NK-92 (cell line): ENCODE measurements around the gene URGCP.

Experiments used
- DNase-seq: peaks from one replicate; lab custom pipeline; 2025; ENCODE audit not compliant: unreplicated experiment; lab: John Stamatoyannopoulos, UW

Gene URGCP, protein sequence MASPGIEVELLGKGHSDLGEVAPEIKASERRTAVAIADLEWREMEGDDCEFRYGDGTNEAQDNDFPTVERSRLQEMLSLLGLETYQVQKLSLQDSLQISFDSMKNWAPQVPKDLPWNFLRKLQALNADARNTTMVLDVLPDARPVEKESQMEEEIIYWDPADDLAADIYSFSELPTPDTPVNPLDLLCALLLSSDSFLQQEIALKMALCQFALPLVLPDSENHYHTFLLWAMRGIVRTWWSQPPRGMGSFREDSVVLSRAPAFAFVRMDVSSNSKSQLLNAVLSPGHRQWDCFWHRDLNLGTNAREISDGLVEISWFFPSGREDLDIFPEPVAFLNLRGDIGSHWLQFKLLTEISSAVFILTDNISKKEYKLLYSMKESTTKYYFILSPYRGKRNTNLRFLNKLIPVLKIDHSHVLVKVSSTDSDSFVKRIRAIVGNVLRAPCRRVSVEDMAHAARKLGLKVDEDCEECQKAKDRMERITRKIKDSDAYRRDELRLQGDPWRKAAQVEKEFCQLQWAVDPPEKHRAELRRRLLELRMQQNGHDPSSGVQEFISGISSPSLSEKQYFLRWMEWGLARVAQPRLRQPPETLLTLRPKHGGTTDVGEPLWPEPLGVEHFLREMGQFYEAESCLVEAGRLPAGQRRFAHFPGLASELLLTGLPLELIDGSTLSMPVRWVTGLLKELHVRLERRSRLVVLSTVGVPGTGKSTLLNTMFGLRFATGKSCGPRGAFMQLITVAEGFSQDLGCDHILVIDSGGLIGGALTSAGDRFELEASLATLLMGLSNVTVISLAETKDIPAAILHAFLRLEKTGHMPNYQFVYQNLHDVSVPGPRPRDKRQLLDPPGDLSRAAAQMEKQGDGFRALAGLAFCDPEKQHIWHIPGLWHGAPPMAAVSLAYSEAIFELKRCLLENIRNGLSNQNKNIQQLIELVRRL

DNA sequence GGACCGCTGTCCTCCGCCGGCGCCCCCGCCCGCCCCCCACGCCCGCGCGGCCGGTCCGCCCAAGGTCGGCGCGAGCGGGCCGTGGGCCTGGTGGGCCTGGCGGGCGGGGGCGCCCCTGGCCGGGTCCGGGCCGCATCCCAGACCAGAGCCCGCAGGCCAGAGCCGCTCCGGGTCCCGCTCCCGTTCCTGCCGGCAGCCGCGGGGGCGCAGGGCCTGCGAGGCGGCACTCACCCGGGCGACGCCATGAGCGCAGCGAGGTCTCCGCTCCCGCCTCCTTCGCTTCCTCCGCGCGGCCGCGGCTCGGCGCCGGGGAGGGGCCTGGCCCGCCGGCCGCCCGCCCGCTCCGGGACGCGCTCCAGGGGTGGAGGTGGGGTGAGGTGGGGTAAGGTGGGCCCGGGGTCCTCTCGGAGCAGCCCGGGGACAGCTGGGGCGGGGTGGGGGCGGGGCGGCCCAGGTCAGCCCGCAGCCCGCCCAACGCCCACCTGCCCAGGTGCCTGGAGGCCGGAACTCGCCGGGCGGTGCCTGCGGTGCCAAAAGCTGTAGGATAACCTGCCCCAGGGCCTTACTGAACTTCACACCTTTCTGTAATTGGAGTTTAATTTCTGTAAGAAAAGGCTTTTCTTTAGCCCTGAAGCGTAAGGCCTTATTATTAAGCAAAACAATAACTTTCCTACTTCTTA lies at the start of gene URGCP:
Gene URGCP (minus strand): TSS at position 266 of the 680 bp plus-strand sequence. CDS start 21 bp downstream, at position 245.
- DNase-seq = no peak

DNA sequence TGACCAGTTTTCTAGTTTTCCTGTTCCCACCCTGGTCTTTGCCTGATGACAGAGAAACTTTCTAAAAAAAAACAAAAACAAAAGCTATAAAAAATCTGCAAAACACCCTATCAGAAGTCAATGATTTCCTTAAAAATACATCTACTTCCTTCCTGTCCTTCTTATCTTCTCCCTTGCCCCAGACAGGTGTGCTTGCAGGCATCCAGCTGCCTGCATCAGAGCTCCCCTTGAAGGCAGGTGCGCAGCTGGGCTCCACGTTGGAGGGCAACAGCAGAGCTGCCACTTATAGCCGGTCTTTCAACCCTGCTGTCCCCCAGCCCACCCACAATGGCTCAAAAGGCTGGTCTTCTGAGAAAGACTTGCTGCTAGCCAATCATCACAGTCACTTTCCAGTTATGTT lies 49.6 kb upstream of the URGCP start:
- DNase-seq = no peak

DNA sequence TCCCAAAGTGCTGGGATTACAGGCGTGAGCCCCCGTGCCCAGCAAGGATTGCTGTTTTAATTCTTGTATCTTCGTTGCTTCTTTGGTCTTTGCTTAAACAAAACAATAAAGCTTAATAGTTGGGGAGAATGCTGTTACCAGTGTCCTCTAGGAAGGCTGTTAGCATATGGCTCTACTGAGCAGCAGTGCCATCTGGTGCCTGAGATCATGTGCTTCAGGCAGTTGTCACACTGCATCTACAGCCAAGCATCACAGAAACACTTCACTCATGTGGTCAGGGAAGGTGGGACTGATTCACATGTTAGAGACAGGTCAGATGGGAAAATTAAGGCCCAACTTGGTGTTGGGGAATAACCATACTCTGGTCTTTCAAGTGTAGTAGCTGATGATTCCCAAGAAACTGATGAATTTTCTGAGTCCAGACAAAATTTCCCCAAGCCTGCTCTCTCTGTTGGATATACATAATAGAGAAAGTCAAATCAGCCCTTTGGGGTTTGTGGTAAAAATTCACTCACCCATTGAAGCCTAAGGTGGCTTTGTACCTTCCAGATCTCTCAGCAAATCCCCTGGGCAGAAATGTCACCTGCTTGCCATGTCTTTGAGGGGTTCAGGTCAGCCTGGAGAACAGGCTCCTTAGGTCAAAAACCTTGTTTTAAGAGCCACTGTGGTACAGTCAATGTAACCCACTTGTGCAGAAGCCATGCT lies 48.3 kb upstream of the URGCP start:
- DNase-seq = no peak

DNA sequence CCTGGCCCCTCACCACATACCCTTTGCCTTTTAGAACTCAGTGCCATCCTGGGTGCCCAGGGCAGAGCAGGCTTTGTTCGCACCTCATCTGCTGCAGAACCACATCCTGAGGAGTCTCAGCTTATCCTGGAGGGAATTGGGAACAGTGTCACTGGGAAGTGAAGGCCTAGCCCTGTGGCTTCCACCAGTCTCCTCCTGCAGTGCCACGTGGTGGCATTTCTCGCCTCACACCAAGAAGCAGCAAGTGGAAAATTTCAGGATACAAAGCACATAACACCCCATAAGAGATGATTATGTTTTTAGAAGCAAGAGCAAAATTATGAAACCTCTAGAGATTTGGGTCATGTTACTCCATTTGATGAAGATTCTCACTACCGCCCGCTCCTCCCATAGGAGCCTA lies 46.7 kb upstream of the URGCP start:
- no peak for DNase-seq

DNA sequence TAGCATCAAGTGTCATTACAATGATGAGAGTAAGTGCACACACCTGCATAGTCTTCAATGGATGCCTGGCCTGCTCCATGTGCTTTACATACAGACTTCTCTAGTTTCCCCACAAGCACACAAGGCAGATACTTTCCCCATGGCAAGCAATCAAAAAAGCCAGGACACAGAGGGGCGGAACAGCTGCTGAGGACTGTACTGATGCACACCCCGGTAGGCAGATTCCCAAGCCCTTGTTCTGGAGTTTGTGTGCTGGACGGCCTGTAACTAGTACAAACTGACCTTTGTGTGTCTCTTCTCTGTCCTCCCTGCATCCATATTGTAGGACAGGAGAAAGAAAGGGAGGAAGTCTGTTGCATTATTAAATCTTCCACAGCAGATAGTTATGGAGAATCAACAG lies 45.6 kb upstream of the URGCP start:
- DNase-seq = no peak

DNA sequence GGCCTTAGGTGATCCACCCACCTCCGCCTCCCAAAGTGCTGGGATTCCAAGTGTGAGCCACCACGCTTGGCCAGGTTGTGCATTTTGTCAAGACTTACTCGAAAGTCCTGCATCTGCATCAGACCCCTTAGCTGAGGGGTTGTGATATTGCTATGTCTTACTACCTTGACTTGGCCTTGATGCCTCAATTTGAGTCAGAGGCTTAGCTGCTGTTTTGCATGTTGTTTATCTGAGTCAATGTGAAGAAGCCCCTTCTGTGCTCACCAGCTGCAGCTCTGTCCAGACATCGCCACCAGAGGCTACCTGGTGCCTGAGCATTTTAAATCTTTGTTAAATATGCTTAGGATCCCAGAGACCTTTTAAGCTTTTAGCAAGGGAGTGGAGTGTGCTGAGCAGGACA lies 37.9 kb upstream of the URGCP start:
- DNase-seq = no peak

DNA sequence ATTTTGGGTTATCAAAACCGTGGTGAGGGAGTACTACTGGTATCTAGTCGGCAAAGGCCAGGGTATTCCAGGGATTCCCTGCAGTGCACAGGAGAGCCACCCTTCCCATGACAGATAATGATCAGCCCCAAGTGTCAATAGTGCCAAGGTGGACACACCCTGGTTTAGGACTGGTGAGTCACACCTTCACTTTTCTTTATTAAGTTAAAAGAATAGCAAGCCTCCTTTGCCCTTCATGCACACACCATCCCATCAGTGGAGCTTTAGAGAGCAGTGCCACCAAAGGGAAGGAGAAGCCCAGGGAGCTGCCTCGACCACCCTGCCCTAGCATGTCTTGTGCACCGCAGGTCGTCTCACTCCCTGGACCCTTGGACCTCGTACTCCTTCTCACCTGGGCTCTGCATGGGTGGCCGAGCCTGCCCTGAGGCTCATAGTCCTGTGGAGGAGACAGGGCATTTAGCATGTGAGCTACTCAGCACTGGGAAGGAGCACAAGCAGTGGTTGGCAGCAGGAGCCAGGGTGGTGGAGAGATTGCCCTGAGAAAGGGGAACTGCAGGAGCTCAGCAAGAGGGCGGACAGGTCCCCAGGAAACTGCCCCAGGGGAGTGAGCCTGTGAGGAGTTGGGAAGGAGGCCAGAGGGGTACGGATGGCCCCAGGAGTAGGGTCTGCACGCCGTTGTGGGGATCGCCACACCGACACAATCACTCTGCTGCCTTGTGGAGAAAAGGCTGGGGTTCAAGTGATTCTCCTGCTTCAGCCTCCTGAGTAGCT lies 37.2 kb upstream of the URGCP start:
- DNase-seq = no peak

DNA sequence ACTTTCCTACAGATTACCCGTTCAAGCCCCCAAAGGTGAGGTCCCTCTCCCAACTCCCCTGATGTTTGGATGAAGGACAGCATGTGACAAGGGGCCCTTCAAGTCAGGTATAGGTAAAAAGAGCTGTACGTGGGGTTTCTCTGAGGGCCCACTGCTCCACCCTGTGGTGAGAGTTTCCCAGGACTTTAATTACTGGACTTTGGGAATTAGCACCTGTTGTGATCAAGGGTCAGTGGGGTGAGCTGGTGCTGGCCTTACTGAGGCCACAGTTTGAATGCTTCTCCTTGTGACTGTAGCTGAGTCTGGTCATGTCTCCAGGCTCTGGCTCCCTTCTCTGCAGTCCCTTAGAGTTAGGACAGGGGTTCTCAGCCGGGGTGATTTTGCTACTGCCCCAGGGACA lies 36.6 kb upstream of the URGCP start:
- no peak for DNase-seq

DNA sequence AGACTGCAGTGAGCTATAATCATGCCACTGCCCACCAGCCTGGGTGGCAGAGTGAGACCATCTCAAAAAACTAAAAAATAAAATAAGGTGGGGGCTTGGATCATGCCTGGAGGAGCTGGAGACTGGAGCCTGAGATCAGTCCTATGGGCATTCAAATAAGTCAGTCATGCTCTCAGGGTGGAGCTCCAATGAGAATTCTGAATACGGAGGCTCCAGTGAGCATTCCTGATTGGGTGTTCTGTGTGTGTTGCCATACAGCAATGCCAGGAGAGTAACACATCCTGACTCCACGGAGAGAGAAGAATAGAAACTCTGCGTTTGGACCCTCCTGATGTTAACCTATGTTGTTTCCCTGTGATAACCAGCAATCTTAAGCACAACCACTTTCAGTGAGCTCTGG lies 35.9 kb upstream of the URGCP start:
- no peak for DNase-seq

DNA sequence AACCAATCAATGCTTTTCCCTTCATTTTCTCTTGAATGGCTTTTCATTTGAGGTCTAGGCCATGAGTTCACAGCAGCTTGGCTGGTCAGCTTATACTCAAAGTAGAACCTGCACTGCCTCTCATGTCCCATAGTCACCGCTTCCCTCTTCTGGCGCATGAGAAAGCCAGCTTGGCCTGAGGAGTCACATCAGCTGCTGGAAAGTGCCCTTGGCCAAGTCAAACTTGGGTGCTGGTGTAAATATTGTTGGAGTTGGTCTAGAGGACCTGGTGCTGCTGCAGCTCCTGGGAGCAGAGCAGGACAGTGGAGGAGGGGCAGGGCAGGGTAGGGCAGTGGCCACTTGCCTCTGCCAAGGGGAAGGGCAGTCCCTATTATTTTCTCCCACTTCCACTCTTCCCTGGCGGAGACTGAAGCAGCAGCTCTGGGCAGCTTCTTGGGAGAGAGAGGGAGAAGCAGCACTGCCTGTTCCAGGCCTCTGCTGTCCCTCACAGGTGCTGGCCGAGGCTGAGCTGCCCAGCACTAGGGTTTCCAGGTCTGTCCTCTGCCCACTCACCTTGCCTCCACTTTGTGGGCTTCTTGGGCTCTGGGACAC lies 32.6 kb upstream of the URGCP start:
- no peak for DNase-seq

DNA sequence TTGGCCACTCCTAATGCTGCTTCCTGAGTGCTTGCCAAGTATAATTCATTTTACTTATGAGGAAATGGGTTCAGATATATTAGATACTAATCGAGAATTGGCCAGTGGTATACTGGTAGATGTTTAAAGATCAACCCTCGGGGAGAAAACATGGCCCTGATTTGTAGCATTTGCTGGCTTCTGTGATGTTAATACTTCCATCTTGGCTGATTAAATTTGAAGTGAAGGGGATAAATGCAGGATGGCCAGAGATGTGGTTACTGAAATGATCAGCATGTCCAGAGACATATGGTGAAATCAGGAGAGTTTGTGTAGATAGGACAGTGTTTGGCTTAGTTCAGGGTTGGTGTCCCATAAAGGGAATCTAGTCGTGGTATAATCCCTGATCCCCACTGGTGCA lies 31.0 kb upstream of the URGCP start:
- no peak for DNase-seq

DNA sequence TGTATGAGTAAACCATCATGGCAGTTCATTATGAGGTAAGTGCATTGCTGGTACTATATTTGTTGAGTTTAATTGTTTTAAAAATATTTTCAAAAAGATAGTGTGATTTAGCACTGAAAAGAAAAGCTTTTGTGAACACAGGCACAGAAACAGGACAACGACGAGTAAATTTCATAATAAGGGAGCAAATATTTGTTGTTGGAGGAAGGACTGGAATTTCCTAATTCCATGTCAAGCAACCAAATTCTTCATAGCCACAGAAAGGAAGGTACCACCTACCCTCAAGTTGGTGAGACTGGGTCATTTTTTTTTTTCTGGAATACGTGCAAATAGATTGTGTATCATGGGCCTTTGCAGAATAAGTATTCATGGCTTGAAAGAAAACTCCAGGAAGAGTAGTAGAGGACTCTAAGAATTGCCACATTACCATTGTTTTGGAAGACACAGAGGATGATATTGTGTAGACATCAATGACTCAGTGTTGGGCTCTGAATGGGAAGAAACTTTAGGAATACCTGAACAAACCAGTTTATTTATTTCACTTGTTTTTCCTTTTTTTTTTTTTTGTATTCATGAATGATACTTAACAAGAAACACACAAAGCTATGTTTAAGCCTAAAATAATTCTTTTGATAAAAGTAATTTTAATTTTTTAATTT lies 27.6 kb upstream of the URGCP start:
- DNase-seq = no peak

DNA sequence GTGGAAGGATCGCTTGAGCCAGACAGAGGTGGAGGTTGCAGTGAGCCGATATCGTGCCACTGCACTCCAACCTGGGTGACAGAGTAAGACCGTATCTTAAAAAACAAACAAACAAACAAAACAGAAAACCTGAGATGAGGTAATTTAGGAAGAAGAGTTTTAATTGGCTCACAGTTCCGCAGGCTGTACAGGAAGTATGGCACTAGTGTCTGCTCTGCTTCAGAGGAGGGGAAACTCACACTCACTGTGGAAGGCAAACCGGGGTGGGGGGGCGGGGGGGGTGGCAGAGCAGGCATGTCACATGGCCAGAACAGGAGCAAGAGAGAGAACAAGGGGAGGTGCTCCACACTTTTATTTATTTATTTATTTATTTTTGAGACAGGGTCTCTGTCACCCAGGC lies 24.9 kb upstream of the URGCP start:
- no peak for DNase-seq

DNA sequence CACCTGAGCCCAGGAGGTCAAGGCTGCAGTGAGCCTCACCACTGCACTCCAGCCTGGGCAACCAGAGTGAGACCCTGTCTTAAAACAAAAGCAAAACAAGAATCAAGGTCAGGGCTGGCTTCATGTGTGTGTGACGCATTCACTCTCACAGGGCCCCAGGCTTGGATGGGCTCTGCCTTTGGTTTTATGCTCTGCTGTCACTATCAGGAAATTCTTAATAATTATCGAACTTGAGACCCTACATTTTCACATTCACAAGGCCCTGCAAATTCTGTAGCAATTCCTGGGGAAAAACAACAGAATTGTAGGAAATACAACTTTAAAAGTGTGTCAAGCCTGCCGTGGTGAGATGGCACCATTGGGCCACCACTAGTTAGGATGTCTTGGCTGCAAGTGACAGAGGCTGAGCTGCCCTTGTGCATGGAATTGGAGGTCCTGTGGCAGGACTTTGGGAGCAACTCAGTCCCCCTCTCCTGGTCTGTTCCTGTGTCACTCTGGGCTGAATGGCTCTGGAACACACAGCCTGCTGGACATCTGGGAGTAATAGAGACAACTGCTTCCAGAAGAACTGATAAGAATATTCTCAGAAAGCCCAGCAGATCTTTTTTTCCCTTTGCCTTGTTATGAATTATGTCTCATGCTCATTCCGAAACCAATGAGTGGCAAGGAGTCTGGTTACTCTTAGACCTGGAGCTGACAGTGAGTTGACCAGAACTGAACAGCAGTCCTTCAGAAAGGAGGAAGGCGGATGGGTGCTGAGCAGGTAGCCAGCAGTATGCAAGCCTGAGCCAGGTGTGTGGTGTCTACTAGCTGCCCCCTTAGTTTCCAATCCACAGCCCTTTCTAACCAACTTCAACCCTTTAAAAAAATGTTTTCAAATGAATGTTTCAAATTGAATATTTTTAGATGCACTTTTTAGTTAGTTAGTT lies 23.4 kb upstream of the URGCP start:
- no peak for DNase-seq

DNA sequence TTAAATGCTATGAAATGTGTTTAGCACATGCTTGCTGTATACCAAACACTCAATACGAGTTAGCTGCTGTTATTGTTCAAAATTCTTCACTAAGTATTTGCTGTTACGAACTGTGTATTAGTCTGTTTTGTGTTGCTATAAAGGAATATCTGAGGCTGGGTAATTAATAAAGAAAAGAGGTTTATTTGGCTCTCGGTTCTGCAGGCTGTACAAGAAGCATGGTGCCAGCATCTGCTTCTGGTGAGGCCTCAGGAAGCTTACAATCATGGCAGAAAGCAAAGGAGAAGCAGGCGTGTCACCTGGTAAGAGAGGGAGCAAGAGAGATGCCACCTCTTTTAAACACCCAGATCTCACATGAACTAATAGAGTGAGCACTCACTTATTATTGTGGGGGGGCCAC lies 21.4 kb upstream of the URGCP start:
- DNase-seq = no peak

DNA sequence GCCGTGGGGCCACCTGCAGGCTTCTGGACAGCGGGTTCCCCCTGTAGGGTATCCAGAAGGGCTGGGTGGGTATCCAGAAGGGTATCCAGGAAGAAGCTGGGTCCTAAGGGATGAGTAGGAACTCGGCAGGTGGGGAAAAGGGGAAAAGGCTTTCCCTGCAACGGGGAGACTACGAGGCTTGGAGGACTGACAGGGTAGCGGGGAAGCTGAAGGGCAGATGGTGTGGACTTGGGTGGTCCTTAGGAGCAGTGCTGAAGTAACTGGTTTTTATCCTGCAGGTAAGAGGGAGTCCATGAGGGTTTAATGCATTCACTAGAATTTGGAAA lies 20.4 kb upstream of the URGCP start:
- no peak for DNase-seq

DNA sequence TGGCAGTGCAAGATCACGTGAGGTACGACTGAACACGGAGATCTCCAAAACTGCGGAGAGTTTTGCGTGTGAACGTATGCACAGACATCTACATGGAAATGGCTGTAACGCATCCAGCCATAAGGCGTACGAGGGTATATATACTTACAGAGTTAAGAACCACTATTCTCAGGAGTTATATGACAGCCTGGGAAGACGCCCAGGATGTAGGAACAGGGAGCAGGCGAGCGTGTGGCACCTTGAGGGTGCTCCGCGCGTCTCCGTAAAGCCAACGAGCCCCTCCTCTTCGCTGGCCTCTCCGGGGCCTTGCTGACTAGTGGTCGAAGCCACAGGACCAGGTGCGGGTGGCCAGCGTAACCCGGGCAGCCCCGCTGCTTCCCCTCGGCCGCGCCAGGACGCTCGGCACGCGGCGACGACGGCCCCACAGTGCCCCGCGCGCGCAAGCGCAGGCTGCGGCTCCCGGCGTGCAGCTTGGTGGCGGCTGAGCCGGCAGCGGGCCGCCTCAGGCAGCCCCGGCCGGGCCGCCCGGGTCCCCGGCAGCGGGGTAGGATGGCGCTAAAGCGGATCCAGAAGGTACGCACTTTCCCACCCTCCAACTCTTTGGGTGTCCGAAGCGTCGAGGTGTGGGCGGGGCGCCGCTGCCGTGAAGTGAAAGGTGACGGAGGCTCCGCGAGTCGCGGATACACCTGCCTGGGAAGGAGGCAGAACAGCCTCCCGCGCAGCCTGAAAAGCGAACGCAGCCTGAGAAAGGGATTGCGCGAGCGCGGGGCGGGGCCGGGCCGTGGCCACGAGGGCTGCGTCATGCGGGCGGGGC lies 19.8 kb upstream of the URGCP start, which contains the start of gene UBE2D4:
Gene UBE2D4 (plus strand): TSS at position 453 of the 814 bp plus-strand sequence. CDS start 97 bp downstream, at position 550.
- no peak for DNase-seq
